Stimulated activated CD4-positive, alpha-beta T cell treated with anti-CD3 and anti-CD28 coated beads, Interleukin-1b, Interleukin-23, amount 100 ng/mL, for 24 hours (primary cell): ENCODE data around the gene TLK1.
"Not testable (repeated sequence)": the region's sequence is repeated elsewhere in the genome, so short reads cannot be mapped to it uniquely, and the experiment has no call there.

Experiments used
- DNase-seq, 4 experiments: peaks; one replicate each; pipeline ENCODE4 v3.0.0-alpha.2; 2020; ENCODE audit warnings: low read depth in 4 of 4, low spot score in 1 of 4

The TLK1 gene

DNA sequence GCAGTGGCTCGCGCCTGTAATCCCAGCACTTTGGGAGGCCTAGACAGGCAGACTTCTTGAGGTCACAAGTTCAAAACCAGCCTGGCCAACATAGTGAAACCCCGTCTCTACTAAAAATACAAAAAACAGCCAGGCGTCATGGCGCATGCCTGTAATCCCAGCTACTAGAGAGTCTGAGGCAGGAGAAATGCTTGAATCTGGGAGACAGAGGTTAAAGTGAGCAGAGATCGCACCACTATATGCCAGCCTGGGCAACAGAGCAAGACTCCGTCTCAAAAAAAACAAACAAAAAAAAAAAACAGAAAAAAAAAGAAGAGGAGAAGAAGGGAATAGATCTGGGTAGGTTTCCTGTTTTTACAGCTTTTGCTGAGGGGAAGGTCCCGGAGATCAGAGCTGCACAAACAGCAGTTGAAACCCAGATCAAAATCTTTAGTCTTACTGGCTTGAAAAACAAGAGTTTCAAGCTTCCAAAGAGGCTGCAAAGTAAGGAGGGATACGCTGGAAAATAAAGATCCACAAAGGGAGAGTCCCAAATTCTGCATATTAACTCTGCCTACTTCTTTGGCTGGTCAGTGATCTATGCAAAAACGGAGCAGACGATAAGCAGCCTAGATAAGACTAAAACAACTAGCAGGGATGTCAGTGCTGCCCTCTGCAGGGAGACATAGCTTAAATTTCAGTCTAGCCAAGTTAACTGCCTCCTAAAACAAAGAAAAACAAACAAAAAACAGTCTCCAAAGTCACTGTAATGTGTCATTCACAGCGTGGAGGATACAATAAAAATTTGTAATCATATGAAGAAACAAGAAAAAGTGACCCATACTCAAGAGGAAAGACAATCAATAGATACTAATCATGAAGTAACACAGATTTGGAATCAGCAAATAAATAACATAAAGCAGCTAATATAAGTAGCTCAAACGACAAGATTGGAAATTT lies 74.1 kb downstream of the TLK1 start:
- DNase-seq = peak in 2 of 4 experiments; percentile 13 to 29

- no peak for DNase-seq
Observed at GRCh38 chr2:171084128-171084527, 76.6 kb downstream of the TLK1 start.

DNA sequence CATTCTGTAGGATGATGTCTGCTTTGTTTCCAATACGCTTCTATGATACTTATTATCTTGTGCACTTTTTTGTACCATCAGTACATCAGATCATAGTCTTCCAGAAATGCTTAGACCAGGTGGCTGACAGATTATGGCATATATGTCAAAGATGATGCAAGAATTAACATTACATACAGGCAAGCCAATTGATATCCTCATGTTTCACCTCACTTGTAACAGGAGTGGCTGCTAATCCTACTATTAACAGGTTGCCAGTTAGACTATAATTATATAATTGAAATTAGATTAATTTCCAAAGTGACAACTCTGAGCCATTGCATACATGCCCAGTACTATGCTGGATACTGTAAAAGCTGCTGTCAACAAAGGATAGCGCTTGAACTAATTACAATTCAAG lies 77.2 kb downstream of the TLK1 start:
- no peak for DNase-seq

- no peak for DNase-seq
Observed at GRCh38 chr2:171081649-171082111, 79.0 kb downstream of the TLK1 start.

DNA sequence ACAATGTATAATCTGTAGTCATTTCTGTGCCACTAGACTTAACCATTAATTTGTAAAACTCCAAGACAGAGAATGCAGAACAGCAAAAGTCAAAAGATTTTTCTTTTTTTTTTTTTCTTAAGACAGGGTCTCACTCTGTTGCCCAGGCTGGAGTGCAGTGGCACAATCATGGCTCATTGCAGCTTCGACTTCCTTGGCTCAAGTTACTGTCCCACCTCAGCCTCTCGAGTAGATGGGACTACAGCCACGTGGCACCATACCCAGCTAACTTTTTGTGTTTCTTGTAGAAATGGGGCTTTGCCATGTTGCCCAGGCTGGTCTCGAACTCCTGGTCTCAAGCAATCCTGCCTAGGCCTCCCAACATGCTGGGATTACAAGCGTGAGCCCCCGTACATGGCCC lies 80.1 kb downstream of the TLK1 start:
- no peak for DNase-seq

- DNase-seq = not testable (repeated sequence)
Observed at GRCh38 chr2:171076422-171076821, 84.3 kb downstream of the TLK1 start.

DNA sequence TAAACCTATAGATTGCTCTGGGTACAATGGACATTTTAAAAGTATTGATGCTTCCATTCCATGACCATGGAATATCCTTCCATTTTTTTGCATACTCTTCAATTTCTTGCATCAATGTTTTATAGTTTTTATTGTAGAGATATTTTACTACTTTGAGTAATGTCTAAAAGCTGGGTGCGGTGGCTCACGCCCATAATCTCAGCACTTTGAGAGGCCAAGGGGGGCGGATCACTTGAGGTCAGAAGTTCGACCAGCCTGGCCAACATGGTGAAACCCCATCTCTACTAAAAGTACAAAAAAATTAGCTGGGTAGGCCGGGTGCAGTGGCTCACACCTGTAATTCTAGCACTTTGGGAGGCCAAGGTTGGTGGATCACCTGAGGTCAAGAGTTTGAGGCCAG lies 88.5 kb downstream of the TLK1 start:
- no peak for DNase-seq

- no peak for DNase-seq
Observed at GRCh38 chr2:171069286-171069956, 91.3 kb downstream of the TLK1 start.

GRCh38 chr2:171066110-171066509 lies 94.6 kb downstream of the TLK1 start:
- DNase-seq = no peak

DNA sequence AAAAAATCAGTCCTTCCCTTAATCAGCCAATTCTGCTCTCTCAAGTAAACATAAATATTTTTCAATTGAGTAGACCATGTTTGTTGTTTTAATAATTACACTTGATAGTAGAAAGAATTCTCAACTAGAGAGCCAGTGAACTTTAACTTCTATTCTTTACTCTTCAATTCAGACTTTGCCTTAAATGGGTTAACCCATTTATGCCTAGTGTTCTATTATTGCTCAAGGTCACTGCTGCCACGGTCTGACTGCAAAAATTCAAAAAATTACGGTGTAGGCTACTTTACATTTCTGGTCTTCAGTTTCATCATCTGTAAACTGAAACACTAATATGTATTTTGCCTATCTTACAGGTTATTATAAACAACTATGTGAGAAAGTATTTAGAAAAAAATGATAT lies 103.1 kb downstream of the TLK1 start:
- no peak for DNase-seq

GRCh38 chr2:171056307-171056706 lies 104.4 kb downstream of the TLK1 start:
- no peak for DNase-seq

- DNase-seq = no peak
Observed at GRCh38 chr2:171049691-171050090, 111.0 kb downstream of the TLK1 start.

- no peak for DNase-seq
Observed at GRCh38 chr2:171046048-171046560, 114.6 kb downstream of the TLK1 start.

GRCh38 chr2:171044416-171044815 lies 116.3 kb downstream of the TLK1 start:
- no peak for DNase-seq

GRCh38 chr2:171042253-171042969 lies 118.3 kb downstream of the TLK1 start:
- no peak for DNase-seq

DNA sequence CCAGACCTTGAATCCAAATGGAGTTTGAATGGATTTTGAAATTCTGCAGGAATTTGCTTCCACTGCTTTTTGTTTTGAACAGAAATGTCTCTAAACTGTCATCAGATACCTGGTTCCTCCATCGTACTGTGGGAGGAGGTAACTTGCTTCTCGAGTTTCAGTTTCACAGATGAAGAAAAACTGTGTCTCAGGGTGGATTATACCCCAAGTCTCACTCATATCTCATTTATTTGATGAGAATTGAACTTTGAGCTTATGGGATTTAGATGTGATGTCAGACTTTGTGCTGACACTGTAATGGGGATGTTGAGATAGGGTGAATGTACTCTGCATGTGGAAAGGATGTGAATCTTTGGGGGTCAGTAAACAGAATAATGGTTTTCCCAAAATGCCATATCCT lies 124.2 kb downstream of the TLK1 start:
- no peak for DNase-seq

DNA sequence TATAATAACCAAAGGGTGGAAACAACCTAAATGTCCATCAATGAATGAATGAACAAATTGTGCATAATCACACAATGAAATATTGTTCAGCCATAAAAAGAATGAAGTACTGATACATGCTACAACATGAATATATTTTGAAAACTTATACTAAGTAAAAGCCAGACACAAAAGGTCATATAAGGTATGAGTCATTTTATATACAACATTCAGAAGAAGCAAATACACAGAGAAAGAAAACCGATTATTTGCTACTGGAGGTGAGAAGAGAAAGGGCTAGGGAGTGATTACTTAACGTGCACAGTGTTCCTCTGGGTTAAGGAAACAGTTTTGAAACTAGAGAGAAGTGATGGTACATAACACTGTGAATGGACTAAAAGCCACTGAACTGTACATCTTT lies 126.4 kb downstream of the TLK1 start:
- no peak for DNase-seq

DNA sequence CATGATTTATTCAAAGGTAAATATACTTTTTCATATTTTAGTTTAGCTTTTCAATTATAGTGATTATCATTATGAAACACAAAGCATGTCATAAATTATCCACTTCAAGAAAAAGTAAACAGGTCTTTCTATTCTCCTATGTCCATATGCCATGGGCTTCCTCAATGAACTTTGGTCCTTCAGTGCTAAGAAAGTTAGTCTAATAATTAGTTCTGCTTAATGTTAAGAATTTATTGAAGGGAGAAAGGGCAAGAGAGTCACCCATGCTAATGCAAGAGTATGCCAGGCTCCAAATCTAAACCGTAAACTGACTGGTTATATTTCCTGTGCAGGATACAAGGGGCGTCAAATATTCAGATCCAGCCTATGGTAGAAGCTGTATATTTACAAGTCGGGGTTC lies 135.5 kb downstream of the TLK1 start:
- DNase-seq = no peak

DNA sequence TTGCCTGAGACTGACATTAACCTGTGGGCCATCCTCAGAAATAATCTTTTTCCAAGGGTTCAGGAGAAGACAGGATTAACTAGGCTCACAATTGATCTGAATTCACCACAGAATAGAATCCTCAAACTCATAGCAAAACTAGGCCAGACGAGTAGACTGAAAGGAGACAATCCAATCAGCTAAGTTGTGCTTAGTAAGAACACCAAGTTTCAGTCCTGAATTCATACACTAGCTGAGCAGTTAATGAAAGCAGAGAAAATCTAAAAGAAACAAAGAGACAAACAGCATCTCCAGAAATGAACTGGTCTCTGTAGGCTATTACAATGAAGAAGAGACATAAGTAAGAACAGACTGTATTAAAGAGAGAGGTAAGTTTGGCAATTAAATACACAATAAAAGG lies 142.2 kb downstream of the TLK1 start:
- no peak for DNase-seq

DNA sequence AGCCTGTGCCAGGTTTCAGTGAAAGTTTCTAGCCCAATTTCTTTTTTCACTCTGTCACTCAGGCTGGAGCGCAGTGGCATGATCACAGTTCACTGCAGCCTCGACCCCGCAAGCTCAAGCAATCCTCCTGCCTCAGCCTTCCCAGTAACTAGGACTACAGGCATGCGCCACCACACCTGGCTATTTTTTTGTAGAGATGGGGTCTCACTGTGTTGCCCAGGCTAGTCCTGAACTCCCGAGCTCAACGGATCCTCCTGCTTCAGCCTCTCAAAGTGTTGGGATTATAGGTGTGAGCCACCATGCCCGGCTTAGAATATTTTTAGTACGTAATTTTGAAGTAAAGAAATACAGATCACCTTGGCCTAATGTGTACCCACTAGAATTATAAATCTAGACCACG lies 144.6 kb downstream of the TLK1 start:
- no peak for DNase-seq

DNA sequence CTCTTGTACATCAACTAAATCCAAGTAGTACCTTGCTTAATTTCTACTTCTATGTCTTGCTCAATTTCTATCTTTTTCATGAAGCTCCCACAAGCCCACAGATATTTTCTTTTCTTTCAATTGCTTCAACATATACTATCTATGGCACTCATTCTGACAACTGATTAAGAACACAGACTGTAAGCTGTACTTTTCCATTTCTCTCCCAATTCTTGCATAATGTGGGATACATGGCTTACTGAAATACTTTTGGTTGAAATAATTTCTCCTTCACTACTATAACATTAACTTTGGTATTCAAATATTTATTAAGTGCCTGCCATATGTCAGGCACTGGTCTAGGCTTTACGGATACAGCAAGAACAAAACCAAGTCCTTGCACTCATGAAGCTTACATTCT lies 146.8 kb downstream of the TLK1 start:
- no peak for DNase-seq

DNA sequence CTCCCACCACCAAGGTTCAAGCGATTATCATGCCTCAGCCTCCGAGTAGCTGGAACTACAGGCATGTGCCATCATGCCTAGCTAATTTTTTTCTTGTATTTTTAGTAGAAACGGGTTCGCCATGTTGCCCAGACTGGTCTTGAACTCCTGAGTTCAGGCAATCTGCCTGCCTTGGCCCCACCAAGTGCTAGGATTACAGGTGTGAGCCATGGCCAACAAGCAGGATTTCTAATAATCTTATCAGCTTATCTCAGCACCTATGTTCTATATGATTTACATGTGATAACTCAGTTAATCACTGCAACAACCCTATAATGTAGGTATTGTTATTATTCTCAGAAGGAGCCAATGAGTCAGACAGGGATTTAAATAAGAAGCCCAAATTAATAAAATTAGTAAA lies 151.3 kb downstream of the TLK1 start:
- no peak for DNase-seq
